ENCODE data around the gene RAI1. TPM values are rescaled to one million over a fixed set of nuclear protein-coding genes. Genes with fewer than 3 reads are reported as not detected.

RAI1 gene
- total RNA-seq, 2 experiments from 2014 or later, result 17.1 to 49.4 TPM

- Histone ChIP-seq H3K4me2 (ENCODE audit: low read length) (no peak overlapping the region), H3K79me2 (ENCODE audit: insufficient read depth, low read depth, low read length) (no peaks in the 10 kb centered on the region), H3K9me3 (ENCODE audit: low read length) (no peaks in the 10 kb centered on the region), H3K9me2 (ENCODE audit: insufficient read depth, low read length) (no peaks in the 10 kb centered on the region), H3K36me3 (ENCODE audit: insufficient read depth, low read length) (peaks cover 44% of the 10 kb centered on the region), H4K20me1 (ENCODE audit: insufficient read depth, low read length) (no peaks in the 10 kb centered on the region), H3K4me1 (ENCODE audit: insufficient read depth, low read length, poor library complexity, severe bottlenecking) (no peaks in the 10 kb centered on the region), H3K4me3 (ENCODE audit: low read depth, low read length, poor library complexity, severe bottlenecking) (no peak overlapping the region), H3K27ac (ENCODE audit: low read depth, low read length, poor library complexity, severe bottlenecking) (no peak overlapping the region), H2AFZ (ENCODE audit: low read length) (no peak overlapping the region)
- TSS peak; percentile 32 for BruUV-seq (replicated peaks)
- ChIA-PET POLR2A (no interaction called here), CTCF (ENCODE audit: unreplicated experiment) (no interaction called here)
- TF ChIP-seq EZH2phosphoT487 (IDR thresholded peaks at IDR 0.05; ENCODE audit: borderline replicate concordance, low read depth, low read length), result no peak
- no peak for DNase-seq (ENCODE audit: low spot score)
- intact Hi-C loops (cut with micrococcal nuclease; ENCODE audit: unreplicated experiment), result no loop called here
These were observed 113.1 kb downstream of the RAI1 start for GRCh38 chr17:17794382-17794781.

GRCh38 chr17:17795296-17795695 is 114.0 kb downstream of the RAI1 start:
- H3K79me2 ChIP-seq (ENCODE audit: insufficient read depth, low read depth, low read length), result no peaks in the 10 kb centered on the region
- CTCF ChIA-PET (ENCODE audit: unreplicated experiment), result interaction anchor here (0.5 kb wide), 1 partner anchor 84 kb away, joined by 3 read pairs; no protein-coding TSS in a partner anchor
- no peak overlapping the region for H3K27ac ChIP-seq (ENCODE audit: low read depth, low read length, poor library complexity, severe bottlenecking)
- no peaks in the 10 kb centered on the region for H4K20me1 ChIP-seq (ENCODE audit: insufficient read depth, low read length)
- no peak overlapping the region for H3K4me2 ChIP-seq (ENCODE audit: low read length)
- H3K4me1 ChIP-seq (ENCODE audit: insufficient read depth, low read length, poor library complexity, severe bottlenecking), result no peaks in the 10 kb centered on the region
- H3K9me3 ChIP-seq (ENCODE audit: low read length), result no peaks in the 10 kb centered on the region
- H3K9me2 ChIP-seq (ENCODE audit: insufficient read depth, low read length), result no peaks in the 10 kb centered on the region
- TF ChIP-seq EZH2phosphoT487 (IDR thresholded peaks at IDR 0.05; ENCODE audit: borderline replicate concordance, low read depth, low read length) (no peak), CTCF (conservative IDR thresholded peaks at IDR 0.05; ENCODE audit: low read length) (no peak)
- no peak overlapping the region for H2AFZ ChIP-seq (ENCODE audit: low read length)
- intact Hi-C loops (cut with micrococcal nuclease; ENCODE audit: unreplicated experiment), result no loop called here
- H3K4me3 ChIP-seq (ENCODE audit: low read depth, low read length, poor library complexity, severe bottlenecking), result no peak overlapping the region
- DNase-seq (ENCODE audit: low spot score), result no peak
- POLR2A ChIA-PET, result no interaction called here
- no TSS peak for BruUV-seq (replicated peaks)
- peaks cover 44% of the 10 kb centered on the region for H3K36me3 ChIP-seq (ENCODE audit: insufficient read depth, low read length)

GRCh38 chr17:17795946-17796786 is 114.9 kb downstream of the RAI1 start:
- Histone ChIP-seq H3K9me3 (ENCODE audit: low read length) (no peaks in the 10 kb centered on the region), H2AFZ (ENCODE audit: low read length) (no peak overlapping the region), H3K79me2 (ENCODE audit: insufficient read depth, low read depth, low read length) (no peaks in the 10 kb centered on the region), H4K20me1 (ENCODE audit: insufficient read depth, low read length) (no peaks in the 10 kb centered on the region), H3K9me2 (ENCODE audit: insufficient read depth, low read length) (no peaks in the 10 kb centered on the region), H3K27ac (ENCODE audit: low read depth, low read length, poor library complexity, severe bottlenecking) (no peak overlapping the region), H3K4me3 (ENCODE audit: low read depth, low read length, poor library complexity, severe bottlenecking) (no peak overlapping the region), H3K4me2 (ENCODE audit: low read length) (no peak overlapping the region), H3K4me1 (ENCODE audit: insufficient read depth, low read length, poor library complexity, severe bottlenecking) (no peaks in the 10 kb centered on the region), H3K36me3 (ENCODE audit: insufficient read depth, low read length) (peaks cover 44% of the 10 kb centered on the region)
- intact Hi-C loops (cut with micrococcal nuclease; ENCODE audit: unreplicated experiment), result no loop called here
- TF ChIP-seq CTCF (conservative IDR thresholded peaks at IDR 0.05; ENCODE audit: low read length) (no peak), EZH2phosphoT487 (IDR thresholded peaks at IDR 0.05; ENCODE audit: borderline replicate concordance, low read depth, low read length) (no peak)
- BruUV-seq (replicated peaks), result no TSS peak
- POLR2A ChIA-PET, result no interaction called here
- no peak for DNase-seq (ENCODE audit: low spot score)
- CTCF ChIA-PET (ENCODE audit: unreplicated experiment), result no interaction called here

Measured in OCI-LY7 (cell line).